ENCODE data around the gene RINT1.
"Not testable (repeated sequence)": the region's sequence is repeated elsewhere in the genome, so short reads cannot be mapped to it uniquely, and the experiment has no call there.

Gene RINT1

DNA sequence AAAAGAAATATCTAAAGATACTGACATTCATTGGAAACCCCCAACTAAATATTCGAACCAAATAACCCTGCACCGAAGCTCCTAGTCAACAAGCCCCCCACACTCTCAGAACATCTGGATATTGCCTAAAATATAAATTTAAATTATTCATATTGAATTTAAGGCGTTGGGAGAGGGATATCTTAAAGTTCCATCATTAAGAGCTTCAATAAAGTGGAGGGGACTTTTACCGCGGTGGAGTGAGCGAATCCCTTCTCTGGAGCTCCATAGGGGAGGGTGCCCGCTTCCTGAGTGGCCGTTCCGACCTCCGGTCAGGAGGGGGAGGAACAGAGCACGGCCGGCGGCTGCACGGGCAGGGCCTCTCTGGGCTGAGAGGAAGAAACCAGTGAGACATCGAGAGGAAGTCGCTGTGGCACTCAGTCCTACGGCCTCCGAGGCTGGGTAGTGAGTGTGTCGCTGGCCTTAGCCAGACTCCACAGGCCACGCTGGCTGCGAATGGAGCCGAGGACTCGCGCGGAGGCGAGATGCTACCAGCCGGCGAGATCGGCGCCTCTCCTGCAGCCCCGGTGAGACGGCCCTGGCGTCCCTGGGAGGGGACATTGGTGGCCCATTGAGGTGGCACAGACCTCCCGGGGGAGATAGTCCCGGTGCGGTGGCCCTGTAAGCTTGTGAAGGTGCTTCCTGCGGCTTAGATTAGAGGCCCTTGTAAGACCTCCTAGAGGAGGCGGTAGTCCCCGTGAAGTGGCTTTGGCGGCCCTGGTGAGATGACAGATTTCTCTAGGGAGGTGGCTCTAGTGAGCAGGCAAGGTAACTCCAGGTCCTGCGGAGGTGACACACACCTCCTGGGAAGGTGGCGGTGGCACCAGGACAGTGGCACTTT lies at the start of gene RINT1:
RINT1 (plus strand) TSS at position 410 of the 880 bp plus-strand sequence; CDS start at position 525, 115 bp downstream.
- DNase-seq (ENCODE audit: low spot score), result peak; percentile 91

DNA sequence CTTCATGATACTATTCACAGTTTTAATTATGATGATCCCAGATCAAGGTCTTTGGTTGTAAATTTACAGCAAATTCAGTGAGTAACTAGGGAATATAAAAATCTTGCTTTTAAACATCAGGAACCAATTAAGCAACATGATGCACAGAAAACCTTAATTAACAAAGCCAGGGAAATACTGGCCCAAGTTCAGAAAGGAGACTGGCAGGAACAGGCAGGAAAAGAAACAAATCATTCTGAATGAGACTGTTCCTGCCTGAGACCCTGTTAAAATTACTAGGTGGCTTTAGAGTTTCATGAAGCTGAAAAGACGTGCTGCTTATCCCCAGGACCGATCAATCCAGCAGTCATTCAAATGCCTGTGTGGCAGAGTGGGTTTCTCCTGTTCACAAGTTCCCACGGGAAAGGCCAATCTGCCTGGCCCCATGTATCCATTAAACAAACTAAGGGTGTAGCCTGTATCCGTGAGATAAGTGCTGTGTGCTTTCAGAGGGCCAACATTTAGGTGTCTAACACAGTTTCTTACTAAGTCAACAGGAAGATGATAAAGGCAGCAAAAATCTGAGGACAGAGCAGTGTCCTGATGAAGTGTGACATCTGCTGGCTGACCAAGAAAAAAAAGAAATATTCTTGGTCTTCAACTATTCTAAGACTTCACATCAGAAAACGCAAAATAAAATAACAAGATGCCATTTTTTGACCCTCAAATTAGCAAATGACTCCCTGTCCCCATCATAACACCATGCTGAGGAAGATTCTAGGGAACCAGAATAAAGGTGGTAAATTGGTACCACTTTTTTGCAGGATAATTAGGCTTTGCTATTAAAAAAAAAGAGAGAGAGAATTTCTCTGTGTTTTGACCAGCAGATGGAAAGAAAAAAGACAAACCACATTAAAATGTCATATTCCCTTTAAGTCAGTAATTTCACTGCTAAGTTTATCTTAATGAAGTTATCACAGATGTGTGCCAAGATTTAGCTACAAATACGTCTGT lies 44.1 kb upstream of the RINT1 start:
- peak; percentile 52 for DNase-seq (ENCODE audit: low spot score)

DNA sequence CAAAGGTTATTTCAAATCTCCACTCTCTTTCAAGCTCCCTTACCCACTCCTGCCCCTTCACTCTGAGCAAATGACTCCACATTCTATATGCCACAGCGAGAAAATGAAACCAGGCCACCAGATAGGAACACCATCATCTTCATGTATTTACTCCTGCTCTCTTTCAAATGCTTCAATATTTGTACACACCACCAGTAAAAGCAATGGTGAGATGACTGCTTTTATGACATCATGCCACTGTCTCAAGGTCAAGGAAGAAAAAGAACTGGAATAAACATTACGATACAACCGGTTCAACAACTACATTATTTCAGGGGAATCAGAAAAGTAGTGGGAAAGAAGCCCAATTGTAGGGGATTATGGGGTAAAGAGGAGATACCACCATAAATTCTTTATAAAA lies 42.6 kb upstream of the RINT1 start:
- DNase-seq (ENCODE audit: low spot score), result no peak

DNA sequence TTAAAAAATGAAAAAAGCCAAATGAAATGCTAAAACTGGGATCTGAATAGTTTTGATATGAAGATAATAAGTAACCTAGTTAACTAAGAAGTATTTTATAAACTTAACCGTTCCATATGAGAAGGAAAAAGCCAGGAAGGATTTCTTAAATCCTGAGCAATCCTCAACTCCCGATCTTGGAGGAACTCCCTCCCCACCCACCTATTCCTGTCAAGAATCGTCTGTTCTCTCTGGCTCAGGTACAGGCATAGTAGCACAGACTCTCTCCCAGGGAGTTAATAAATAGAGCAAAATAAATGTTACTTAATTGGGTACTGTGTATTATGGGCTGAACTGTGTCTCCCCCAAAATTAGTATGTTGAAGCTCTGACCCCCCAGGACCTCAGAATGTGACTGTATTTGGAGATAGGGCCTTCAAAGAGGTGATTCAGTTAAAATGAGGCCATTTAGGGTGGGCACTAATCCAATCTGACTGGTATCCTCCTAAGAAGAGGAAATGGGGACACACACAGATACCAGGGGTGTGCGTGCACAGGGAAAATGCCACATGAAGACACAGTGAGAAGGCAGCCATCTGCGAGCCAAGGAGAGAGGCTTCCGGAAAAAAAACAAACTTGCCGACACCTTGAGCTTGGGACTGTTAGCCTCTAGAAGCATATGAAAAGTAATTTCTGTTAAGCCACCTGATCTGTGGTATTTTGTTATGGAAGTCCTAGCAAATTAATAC lies 38.6 kb upstream of the RINT1 start:
- DNase-seq (ENCODE audit: low spot score), result no peak

DNA sequence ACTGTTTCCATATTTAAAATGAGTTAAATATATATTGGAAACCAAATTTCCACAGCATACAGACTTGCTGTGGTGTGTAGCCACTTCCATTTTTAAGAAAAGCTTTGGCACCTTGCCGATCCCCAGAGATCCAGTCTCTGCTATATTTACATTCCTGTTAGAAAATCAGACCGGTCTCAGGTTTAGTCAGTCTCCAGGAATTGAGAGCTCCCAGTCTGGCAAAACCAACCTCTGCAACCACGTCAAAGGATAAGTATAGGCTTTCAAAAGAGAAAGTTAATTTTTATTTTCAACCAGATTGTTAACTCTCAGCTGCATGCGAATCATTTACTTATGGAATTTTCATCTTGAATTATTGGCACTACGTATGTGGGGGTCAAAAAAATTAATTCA lies 38.1 kb upstream of the RINT1 start:
- no peak for DNase-seq (ENCODE audit: low spot score)

DNA sequence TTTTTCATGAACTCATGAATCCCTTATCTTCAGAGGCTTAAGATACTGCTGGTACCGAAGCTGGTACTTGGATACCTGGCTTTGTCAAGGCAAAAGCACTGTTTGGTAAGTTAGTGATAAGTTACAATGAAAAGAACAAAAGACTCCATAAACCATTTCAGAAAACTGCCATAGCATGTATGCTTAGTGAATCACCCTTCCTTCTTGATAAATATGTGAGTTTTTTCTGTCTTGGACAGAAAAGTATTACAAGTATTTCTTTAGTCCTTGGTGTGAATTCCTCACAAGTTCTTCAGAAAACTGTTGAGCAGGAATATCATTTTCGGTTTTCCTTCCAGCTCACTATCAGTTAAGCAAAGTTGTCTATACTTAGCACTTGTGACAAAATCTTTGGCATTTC lies 35.5 kb upstream of the RINT1 start:
- DNase-seq (ENCODE audit: low spot score), result no peak

DNA sequence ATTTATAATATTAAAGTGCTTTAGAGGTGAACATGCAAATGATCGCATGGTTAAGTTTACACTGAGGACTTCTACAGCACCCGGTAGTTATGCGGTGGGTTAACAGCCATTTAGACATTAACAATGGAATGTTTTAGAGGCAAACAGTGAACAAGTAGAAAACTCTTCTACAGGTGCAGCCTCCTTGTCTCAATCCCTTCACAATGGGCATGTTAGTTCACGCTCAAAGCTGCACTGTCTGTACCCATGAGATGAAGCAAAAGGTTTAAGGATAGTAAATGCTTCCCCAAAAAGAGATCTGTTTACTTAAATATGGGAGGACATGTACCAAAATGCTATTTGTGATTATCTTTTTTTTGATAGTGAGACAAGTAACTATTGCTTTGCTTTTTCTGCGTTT lies 35.0 kb upstream of the RINT1 start:
- no peak for DNase-seq (ENCODE audit: low spot score)

DNA sequence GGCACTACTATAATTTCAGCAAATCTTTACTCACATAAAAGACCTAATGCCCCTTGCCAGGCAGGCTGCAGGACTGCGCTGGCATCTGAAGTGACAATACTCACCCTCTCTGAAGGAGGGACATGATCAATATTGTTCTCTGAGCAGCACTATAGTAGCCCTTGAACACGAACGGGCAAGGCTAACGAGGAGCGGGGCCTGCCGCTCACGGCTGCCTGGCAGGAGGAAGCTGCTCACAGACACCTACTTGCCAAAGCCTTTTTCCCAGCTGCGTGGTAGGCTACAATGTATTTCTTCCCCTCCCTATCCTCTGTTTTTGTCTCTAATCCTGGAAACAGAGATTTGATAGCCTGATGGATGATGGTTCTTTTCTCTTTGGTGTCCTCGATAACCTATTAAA lies 29.8 kb upstream of the RINT1 start:
- no peak for DNase-seq (ENCODE audit: low spot score)

DNA sequence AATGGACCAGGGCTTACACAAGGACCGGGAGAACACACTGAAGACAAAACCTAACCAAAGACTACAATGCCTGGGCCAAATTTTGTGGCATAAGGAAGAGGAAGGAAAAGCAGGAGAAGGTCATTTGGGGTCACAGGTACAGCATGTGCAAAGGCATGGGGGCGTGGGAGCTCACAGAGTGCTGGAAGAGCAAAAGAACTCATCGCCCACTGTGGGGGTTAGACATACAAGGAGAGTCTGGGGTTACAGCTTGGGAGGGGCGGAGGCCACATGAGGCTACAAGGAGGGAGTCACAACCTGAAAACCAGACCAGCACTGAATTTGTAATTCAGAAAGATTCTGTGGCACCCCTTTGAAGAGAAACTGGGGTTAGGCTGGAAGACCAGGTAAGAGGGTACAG lies 19.6 kb upstream of the RINT1 start:
- no peak for DNase-seq (ENCODE audit: low spot score)

DNA sequence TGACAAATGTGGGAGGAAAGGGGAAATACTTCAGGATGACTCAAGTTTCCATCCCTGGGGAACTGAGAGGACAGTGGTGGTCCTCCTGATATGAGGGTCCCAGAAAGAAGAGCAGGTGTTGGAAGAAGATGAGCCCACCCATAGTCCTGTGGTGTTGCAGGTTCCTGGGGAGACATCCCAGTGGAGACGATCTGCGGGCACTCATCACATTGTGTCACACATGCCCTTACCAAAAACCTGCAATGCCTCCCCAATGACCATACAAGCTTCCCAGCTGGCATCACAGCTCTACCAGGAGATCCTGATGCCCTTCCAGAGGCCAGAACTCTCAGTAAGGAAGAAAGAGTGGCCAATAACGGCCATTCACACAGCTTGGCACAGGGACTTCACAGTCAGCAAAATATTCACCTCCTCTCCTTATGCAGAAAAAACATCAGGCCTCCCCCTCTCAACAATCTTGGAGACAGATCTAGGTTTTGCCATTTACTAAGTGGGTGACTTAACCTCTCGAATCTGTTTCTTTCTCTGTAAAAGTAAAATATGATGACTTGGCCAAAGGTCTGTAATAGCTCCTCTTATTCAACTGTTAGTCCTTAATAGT lies 19.0 kb upstream of the RINT1 start:
- DNase-seq (ENCODE audit: low spot score), result no peak

DNA sequence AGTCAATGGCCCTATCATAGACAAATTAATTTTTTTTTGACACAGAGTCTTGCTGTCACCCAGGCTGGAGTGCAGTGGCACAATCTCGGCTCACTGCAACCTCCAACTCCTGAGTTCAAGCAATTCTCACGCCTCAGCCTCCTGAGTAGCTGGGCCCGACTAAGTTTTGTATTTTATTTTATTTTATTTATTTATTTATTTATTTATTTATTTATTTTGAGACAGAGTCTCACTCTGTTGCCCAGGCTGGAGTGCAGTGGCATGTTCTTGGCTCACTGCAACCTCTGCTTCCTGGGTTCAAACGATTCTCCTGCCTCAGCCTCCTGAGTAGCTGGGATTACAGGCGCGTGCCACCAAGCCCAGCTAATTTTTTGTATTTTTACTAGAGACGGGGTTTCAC lies 16.4 kb upstream of the RINT1 start:
- not testable (repeated sequence) for DNase-seq (ENCODE audit: low spot score)

DNA sequence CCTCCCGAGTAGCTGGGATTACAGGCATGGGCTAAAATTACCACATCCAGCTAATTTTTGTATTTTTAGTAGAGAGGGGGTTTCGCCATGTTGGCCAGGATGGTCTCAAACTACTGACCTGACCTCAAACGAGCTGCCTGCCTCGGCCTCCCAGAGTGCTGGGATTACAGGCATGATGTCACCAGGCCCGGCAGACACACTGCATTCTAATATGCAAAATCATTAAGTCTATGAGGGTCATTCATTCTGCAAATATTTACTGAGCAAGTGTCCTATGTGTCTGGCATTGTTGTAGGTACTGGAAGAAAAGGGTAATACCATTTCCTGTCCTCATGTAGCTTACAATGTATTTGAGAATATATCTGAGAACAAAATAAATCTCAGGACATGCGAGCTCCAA lies 12.6 kb upstream of the RINT1 start:
- DNase-seq (ENCODE audit: low spot score), result no peak

DNA sequence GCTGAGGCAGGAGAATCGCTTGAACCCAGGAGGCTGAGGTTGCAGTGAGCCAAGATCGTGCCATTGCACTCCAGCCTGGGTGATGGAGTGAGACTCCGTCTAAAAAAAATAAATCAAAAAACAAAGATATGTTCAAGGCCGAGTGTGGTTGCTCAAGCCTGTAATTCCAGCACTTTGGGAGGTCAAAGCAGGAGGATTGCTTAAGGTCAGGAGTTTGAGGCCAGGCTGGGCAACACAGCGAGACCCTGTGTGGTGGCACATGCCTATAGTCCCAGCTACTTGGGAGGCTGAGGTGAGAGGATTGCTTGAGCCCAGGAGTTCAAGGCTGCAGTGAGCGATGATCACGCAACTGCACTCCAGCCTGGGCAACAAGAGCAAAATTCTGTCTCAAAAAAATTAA lies 11.4 kb upstream of the RINT1 start:
- not testable (repeated sequence) for DNase-seq (ENCODE audit: low spot score)

DNA sequence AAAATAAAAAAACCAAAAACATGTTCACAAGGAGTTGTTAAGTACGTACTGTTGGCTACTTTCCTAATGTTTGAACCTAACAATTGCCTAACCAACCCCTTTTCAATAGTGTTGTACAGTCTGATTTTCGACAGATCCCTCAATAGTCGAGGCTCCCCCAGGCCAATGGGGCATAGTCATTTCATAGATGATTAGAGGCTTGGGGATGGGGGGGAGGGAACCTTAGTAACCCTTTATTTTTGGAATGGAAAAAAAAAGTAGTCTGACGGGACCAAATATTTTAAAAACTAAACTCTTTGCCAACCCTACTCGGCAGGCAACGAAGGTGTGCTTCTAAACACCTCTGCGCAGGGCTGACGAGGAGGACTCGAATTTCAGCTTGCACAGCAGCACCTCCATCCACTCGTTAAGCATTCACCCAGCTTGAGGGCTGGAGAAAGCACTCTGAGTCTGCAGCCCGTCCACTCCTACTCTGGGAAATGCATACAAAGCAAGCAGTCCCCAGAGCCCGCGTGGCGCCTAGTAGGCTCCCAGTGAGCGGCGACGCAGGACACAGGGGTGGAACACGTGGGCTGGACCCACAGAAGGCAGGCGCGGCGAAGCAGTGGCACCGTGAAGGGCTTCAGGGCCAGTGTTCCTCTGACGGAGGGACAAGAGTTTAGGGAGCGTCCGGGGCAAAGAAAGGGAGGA lies 10.8 kb upstream of the RINT1 start:
- DNase-seq (ENCODE audit: low spot score), result peak; percentile 33

DNA sequence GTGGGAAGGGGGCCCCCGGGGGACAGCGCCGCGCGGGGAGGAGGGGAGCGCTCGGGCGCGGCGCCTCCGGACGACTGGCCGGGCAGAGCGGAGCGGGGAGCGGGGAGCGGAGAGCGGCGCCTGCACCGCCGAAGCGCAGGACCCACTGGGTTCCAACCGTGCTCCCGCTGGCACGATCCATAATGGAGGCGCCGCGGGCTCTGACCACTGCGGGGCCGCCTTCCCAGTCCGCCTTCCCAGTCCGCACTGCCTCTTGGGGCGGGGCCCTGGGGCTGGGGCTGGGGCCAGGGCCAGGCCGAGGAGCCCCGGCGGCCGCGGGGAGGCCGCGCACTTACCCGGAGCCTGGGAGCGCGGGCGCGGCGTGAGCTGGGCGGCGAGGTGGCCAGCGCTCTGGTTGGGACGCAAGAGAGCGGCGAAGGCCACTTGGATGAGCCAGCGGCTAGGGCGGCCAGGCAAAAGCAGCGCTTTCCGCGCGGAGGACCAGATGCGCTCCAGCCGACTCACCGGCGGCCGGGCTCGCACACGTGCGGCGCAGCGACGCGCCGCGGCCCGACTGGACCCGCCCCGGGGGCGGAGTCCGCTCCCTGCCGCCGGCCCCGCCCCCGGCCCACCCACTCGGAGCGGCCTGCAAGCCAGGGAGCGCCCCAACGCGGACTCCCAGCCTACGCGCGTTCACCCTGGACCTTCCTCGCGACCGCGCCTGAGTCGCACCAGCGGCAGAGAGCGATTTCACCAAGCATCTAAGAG lies 10.1 kb upstream of the RINT1 start, which contains the start of gene PUS7:
PUS7 (minus strand) TSS at position 555 of the 747 bp plus-strand sequence. CDS start 13,759 bp downstream, outside the sequence.
- DNase-seq (ENCODE audit: low spot score), result peak; percentile 90

DNA sequence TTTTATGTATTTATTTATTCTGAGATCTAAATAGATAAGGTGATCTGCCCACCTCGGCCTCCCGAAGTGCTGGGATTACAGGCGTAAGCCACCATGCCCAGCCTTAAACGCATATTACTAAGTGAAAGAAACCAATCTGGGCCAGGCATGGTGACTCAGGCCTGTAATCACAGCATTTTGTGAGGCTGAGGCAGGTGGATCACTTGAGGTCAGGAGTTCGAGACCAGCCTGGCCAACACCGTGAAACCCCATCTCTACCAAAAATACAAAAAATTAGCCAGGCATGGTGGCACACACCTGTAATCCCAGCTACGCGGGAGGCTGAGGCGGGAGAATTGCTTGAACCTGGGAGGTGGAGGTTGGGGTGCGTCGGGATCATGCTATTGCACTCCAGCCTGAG lies 7.6 kb upstream of the RINT1 start:
- DNase-seq (ENCODE audit: low spot score), result not testable (repeated sequence)

DNA sequence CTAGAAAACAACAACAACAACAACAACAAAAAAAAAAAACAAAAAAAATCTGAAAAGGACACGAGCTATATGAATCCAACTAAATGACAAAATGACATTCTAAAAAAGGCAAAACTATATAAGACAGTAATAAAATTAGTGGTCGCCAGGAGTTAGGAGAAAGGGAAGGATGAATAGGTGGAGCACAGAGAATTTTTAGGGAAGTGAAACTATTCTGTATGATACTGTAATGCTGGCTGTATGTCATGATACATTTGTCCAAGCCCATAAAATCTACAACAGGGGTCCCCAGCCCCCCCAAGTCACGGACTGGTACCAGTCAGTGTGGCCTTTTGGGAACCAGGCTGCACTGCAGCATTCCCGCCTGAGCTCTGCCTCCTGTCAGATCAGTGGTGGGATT lies 7.2 kb upstream of the RINT1 start:
- DNase-seq (ENCODE audit: low spot score), result no peak

DNA sequence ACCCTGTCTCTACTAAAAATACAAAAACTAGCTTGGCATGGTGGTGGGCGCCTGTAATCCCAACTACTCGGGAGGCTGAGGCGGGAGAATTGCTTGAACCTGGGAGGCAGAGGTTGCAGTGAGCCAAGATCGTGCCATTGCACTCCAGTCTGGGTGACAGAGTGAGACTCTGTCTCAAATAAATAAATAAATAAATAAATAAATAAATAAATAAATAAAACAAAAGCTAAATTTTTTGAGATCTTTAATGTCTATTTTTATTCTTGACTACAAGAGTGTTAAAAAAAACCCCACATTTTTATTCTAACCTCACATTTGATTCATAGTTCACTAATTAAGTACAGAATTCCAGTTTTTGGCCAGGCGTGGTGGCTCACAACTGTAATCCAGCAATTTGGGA lies 4.3 kb upstream of the RINT1 start:
- DNase-seq (ENCODE audit: low spot score), result not testable (repeated sequence)

DNA sequence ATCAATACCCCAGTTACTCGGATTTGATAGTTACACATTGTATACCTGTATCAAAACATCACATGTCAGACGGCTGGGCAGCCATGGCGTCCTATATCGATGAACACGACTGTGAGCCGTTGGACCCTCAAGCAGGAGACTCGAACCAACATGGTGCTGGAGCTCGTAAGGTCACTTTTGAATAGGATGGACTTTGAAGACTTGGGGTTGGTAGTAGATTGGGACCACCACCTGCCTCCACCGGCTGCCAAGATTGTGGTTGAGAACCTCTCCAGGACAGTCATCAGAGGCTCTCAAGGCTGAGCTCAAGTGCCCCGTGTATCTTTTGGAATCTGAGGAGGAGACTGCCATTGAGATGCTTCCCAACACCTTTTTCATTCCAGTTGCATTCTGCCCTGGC lies 1.9 kb upstream of the RINT1 start:
- DNase-seq (ENCODE audit: low spot score), result no peak

DNA sequence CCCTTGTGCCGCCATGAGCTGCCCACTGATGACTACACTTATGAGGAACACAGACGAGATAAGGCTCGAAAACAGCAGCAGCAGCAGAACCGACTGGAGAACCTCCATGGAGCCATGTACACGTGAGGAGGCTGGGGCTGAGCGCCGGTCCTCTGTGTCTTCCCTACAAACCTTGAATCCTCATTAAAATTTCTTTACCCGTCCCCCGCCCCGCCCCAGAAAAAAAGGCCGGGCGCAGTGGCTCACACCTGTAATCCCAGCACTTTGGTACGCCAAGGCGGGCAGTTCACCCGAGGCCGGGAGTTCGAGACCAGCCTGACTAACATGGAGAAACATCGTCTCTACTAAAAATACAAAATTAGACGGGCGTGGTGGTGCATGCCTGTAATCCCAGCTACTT lies 1.5 kb upstream of the RINT1 start:
- DNase-seq (ENCODE audit: low spot score), result no peak

All from globus pallidus (tissue), 1 donor.